SJSA1 (cell line): ENCODE results near the gene PRDM15. TPM values are rescaled to one million over a fixed set of nuclear protein-coding genes. Genes with fewer than 3 reads are reported as not detected.
A peak's percentile ranks its signal among the peaks of the same experiment; 100 is the strongest.

Experiments used
- DNase-seq, 2 experiments: peaks; one replicate each; pipeline ENCODE4 v3.0.0-alpha.2; 2015 to 2020; ENCODE audit warnings: low spot score in 2 of 2, low read depth in 1 of 2
- H3K27ac ChIP-seq: fragments of 250-450 bp; sonication (Bioruptor Pico); 2 replicates; pipeline ENCODE4 v1.5.1; 2020; ENCODE audit warnings: mild to moderate bottlenecking, moderate library complexity
- H3K27me3 ChIP-seq: fragments of 250-450 bp; sonication (Bioruptor Pico); replicated peaks from 2 replicates; pipeline ENCODE4 v1.5.1; 2020; ENCODE audit warnings: mild to moderate bottlenecking, moderate library complexity
- H3K36me3 ChIP-seq: fragments of 250-450 bp; sonication (Bioruptor Pico); 2 replicates; pipeline ENCODE4 v1.5.1; 2020; ENCODE audit warnings: mild to moderate bottlenecking
- H3K4me1 ChIP-seq: fragments of 250-450 bp; sonication (Bioruptor Pico); replicated peaks from 2 replicates; pipeline ENCODE4 v1.6.1; 2021; ENCODE audit warnings: mild to moderate bottlenecking
- H3K4me3 ChIP-seq: fragments of 250-450 bp; sonication (Bioruptor Pico); 2 replicates; pipeline ENCODE4 v1.5.1; 2020; ENCODE audit warnings: mild to moderate bottlenecking
- H3K9me3 ChIP-seq: fragments of 250-450 bp; sonication (Bioruptor Pico); replicated peaks from 2 replicates; pipeline ENCODE4 v1.5.1; 2020; ENCODE audit warnings: mild to moderate bottlenecking
- total RNA-seq: library from RNA; depleted of rRNA; stranded (reverse); fragments of >200 nt; shearing (Covaris generic); gene quantifications from 2 replicates; pipeline ENCODE4 v1.2.3, GENCODE V29; 2014; rRNA removed

PRDM15 gene, protein sequence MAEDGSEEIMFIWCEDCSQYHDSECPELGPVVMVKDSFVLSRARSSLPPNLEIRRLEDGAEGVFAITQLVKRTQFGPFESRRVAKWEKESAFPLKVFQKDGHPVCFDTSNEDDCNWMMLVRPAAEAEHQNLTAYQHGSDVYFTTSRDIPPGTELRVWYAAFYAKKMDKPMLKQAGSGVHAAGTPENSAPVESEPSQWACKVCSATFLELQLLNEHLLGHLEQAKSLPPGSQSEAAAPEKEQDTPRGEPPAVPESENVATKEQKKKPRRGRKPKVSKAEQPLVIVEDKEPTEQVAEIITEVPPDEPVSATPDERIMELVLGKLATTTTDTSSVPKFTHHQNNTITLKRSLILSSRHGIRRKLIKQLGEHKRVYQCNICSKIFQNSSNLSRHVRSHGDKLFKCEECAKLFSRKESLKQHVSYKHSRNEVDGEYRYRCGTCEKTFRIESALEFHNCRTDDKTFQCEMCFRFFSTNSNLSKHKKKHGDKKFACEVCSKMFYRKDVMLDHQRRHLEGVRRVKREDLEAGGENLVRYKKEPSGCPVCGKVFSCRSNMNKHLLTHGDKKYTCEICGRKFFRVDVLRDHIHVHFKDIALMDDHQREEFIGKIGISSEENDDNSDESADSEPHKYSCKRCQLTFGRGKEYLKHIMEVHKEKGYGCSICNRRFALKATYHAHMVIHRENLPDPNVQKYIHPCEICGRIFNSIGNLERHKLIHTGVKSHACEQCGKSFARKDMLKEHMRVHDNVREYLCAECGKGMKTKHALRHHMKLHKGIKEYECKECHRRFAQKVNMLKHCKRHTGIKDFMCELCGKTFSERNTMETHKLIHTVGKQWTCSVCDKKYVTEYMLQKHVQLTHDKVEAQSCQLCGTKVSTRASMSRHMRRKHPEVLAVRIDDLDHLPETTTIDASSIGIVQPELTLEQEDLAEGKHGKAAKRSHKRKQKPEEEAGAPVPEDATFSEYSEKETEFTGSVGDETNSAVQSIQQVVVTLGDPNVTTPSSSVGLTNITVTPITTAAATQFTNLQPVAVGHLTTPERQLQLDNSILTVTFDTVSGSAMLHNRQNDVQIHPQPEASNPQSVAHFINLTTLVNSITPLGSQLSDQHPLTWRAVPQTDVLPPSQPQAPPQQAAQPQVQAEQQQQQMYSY
- total RNA-seq = 2.2 and 5.1 TPM in 2 replicates

DNA sequence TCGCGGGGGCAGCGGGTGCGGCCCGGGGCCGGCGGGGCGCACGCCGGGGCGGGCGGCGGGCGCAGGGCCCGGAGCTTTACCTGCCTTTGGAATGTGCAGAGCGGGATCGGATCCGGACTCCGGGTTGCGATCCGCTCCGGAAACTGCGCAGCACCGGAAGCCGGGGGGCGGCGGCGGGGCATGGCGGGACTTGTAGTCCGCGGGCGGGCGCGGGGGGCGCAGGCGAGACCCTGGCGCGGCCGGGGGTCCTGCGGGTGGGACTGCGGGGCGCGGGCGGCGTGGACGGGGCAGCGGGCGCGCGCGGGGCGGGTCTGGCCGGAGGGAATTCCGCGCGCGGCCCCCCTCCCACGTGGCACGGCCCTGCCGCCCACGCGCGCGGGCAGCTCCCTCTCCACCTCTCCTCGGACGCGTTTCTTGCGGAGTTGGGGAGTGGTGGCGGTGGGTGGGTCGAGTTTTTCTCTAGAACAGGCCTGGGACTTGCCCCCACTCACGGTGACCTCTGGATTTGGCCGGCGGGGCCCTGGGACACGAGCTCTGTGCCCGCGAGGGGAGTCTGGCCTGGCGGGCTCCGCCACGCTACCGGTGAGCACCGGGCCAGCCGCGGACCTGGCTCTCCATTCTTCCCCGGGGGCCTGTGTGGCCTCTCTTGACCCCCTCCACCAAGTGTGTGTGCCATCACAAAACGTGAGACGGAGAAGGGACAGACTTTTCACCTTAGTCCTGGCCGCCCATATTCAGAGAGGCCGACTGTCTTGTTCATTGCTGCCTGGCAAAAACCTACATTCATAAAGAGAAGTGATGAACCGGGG, at the start of gene PRDM15:
TSS of gene PRDM15 (minus strand) at position 155 of the 809 bp plus-strand sequence. CDS start 18,981 bp downstream, outside the sequence.
- peaks cover 8% of the 10 kb centered on the region for H3K36me3 ChIP-seq
- DNase-seq = peak; percentile 77 to 80
- peak within 1 kb of the TSS; percentile 73 for H3K4me3 ChIP-seq
- H3K9me3 ChIP-seq = no peaks in the 10 kb centered on the region
- H3K27ac ChIP-seq = peak within 1 kb of the TSS; percentile 83
- H3K27me3 ChIP-seq = no peaks in the 10 kb centered on the region
- peaks cover 12% of the 10 kb centered on the region for H3K4me1 ChIP-seq

DNA sequence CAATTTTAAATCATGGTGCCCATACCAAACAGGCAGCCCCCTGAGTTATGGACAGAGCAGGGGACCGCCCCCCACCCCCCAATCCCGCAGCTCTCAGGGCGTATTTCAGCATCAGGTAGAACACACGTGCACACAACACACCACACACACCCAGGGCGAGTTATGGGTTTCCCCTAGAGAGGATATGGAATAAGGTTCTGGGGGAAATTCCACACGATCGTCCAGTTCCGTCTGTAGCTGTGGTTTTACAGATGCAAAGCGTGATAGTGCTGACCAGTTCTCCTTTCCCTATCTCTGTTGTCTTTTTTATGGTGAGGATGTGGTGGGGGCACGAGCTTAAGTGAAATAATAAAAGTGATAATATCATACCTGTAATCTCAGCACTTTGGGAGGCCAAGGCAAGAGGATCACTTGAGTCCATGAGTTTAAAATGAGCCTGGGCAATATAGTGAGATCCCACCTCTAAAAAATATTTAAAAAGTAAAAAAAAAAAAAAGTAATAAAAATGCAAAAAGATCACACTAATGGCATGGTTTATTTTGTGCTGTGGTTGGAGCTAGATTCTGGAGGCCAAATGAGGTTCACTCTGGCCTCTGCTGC, 49.6 kb upstream of the PRDM15 start:
- Histone ChIP-seq H3K36me3 (no peaks in the 10 kb centered on the region), H3K9me3 (no peaks in the 10 kb centered on the region), H3K27ac (no peak overlapping the region), H3K4me3 (no peak overlapping the region), H3K4me1 (peaks cover 35% of the 10 kb centered on the region), H3K27me3 (no peaks in the 10 kb centered on the region)
- no peak for DNase-seq

DNA sequence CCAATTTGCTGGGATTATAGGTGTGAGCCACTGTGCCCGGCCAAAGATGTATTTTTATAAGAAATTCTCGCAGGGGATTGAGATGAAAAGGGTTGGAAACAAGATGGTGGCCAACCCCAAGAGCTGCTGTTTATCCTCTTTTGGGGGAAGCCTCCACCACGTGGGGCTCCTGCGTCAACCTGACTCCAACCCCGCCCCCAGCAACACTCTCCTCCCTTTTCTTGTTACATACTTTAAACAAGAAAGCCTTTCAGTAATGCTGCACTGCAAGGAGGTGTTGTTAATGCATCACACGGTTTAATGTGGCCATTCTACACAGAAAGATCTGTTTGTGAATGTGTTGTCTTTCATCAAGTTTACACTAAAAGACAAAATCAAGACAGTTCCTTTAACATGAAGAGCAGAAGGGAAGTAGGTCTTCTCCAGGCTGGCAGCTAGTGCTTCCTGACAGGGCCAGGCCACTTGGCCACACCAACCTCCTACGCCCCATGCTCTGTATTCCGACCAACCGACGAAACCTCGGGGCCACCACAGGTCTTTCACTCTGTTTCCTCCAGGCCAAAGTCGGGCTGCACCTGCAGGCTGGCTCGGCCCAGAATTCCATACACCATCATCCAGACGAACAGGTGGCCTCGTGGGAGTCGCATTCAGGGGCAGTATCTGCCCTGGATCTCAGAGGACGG, 48.7 kb upstream of the PRDM15 start:
- peaks cover 27% of the 10 kb centered on the region for H3K4me1 ChIP-seq
- H3K9me3 ChIP-seq = no peaks in the 10 kb centered on the region
- no peak overlapping the region for H3K4me3 ChIP-seq
- no peak for DNase-seq
- H3K27ac ChIP-seq = no peak overlapping the region
- no peaks in the 10 kb centered on the region for H3K36me3 ChIP-seq
- H3K27me3 ChIP-seq = no peaks in the 10 kb centered on the region

DNA sequence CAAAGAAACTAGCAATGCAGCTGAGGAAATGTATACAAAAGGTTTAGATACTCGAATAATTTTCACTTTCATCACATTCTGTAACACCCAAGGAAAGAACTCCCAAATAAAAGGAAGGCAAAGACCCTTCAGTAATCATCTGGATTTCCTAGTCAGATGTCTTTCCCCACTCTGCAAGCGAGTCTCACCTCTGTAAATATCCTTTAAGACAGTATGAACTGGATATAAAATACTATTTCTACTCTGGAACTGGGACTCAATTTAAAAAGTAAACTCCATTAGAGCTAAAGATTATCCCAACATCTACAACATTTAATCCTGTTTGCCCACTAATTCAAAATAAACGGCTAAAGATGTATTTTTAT, 47.6 kb upstream of the PRDM15 start:
- Histone ChIP-seq H3K27me3 (no peaks in the 10 kb centered on the region), H3K4me3 (peak overlapping the region; percentile 34), H3K36me3 (no peaks in the 10 kb centered on the region), H3K27ac (peak overlapping the region; percentile 76), H3K4me1 (peaks cover 16% of the 10 kb centered on the region), H3K9me3 (no peaks in the 10 kb centered on the region)
- DNase-seq = no peak

DNA sequence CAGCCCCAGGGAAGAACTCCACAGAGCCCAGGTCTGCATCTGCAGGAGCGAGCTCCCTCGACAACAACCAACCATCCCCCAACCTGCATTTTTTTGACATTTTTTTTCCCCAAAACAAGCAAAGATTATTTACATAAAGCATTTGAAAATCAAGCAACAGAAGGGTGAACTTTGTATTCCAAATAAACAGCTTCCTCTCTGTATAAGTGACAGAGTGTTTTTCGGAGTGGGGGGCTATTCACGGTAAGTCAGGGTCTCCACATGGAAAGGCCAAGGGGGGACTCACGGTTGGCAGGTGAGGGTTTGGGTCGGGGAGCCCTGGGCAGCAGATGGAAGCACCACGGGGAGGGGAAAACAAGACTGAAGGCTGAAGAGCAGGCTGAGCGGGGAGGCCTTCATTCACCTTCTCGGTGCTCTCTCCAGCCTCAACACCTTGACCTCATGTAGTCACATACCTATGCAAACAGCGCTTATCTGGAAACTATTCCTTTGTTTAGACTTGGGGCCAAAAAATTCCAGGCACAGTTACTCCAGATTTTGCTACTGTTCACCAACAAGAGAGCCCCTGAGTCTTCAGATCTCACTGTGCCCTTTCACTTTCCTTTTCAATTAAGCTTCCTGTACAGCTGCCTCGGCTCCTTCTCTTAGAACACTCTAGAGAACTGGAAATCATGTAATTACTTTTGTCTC, 47.1 kb upstream of the PRDM15 start:
- H3K27me3 ChIP-seq = no peaks in the 10 kb centered on the region
- peak overlapping the region; percentile 76 for H3K27ac ChIP-seq
- H3K4me3 ChIP-seq = peak overlapping the region; percentile 34
- H3K9me3 ChIP-seq = no peaks in the 10 kb centered on the region
- peak in 1 of 2 experiments; percentile 78 for DNase-seq
- H3K36me3 ChIP-seq = no peaks in the 10 kb centered on the region
- peaks cover 16% of the 10 kb centered on the region for H3K4me1 ChIP-seq

DNA sequence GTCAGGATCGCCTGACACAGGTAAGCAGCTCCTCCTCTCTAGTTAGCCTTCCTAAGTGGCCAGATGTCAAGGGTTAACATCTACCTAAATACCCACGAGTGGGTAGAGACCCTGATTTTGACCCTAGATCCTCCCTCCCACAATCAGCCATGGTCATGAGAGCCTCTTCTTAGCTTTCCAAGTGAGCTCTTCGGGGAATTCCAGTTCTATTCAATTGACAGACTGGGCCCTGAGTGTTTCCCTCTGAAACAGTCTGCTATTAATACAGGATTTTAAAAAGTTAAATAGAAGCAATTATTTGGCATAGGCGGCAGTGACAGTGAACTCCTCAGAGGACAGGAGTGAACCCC, 46.6 kb upstream of the PRDM15 start:
- DNase-seq = peak in 1 of 2 experiments; percentile 7
- Histone ChIP-seq H3K4me1 (peaks cover 16% of the 10 kb centered on the region), H3K27ac (no peak overlapping the region; the same call in 1 of the 2 replicates), H3K9me3 (no peaks in the 10 kb centered on the region), H3K4me3 (no peak overlapping the region), H3K27me3 (no peaks in the 10 kb centered on the region), H3K36me3 (peaks cover under 1% of the 10 kb centered on the region; the same call in 1 of the 2 replicates)

DNA sequence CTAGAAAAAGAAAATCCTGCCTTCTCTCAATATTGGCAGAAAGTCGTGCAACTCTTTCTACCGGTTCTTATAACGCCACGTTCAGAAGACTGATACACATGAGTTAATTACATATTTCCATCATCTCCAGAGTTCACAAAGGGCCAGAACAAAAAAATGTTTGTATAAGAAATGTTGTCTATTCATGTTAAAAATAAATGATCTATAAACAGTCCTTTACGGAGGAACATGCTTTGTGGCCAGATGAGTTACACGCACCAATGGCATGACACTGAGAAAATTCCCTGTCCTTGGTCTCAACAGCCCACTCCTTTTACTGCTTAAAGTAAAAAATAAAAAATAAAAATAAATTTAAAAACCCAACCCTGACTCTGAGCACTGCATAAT, 45.2 kb upstream of the PRDM15 start:
- no peak overlapping the region for H3K4me3 ChIP-seq
- H3K9me3 ChIP-seq = no peaks in the 10 kb centered on the region
- H3K27ac ChIP-seq = no peak overlapping the region
- H3K27me3 ChIP-seq = no peaks in the 10 kb centered on the region
- peaks cover 16% of the 10 kb centered on the region for H3K4me1 ChIP-seq
- DNase-seq = no peak
- H3K36me3 ChIP-seq = peaks cover 4% of the 10 kb centered on the region; the same call in 1 of the 2 replicates

DNA sequence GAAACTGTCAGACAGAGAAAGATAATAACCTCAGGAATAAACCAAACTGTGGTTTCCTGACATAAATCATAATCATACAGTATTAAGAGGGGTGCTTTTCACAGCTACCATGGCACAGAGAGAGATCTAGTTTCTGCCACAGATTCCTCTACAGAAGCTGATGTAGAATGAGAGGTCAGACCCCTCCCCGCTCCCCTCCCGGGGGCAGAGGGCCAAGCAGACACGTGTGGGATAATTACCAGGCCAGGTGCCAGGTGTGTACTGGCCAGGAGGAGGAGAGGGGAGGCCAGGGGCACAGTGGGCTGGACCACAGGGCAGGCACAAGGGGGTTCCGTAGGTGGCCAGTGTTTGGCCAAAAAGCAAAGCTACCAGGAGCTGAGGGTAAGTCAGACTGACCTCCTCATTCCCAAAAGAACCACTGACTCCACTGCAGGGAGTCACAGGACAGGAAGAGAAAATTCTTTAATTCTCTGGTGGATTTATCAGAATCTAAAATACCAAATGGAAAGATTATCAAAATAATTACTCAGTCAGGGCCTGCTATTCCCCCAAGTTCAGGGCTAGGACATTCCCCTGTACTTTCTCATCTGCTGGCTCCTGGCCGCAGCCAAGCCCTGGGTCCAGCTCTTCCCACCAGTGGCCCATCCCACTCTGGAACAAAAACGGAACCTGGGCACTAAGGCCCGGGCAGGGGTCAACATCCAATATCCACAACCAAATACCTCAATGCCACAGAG, 44.7 kb upstream of the PRDM15 start:
- H3K27me3 ChIP-seq = no peaks in the 10 kb centered on the region
- no peak overlapping the region for H3K27ac ChIP-seq
- no peak for DNase-seq
- no peaks in the 10 kb centered on the region for H3K9me3 ChIP-seq
- peaks cover 4% of the 10 kb centered on the region; the same call in 1 of the 2 replicates for H3K36me3 ChIP-seq
- no peak overlapping the region for H3K4me3 ChIP-seq
- peaks cover 16% of the 10 kb centered on the region for H3K4me1 ChIP-seq

DNA sequence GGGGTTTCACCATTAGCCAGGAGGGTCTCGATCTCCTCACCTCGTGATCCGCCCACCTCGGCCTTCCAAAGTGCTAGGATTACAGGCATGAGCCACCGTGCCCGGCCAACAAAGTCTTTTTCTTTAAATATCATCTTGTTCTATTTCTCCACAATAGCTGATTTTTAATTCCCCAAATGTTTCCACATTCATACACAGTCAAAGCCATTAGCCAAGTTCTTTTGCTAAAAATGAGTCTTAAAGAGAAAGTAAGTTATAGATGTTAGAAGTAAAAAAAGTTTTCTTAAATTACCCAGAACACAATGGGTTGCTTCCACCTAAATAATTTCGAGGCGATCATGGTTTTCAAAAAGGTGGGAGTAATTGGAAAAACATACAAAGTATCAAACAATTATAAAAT, 44.0 kb upstream of the PRDM15 start:
- H3K4me1 ChIP-seq = peaks cover 16% of the 10 kb centered on the region
- no peak overlapping the region for H3K27ac ChIP-seq
- no peak for DNase-seq
- no peaks in the 10 kb centered on the region for H3K9me3 ChIP-seq
- peaks cover 4% of the 10 kb centered on the region for H3K36me3 ChIP-seq
- no peaks in the 10 kb centered on the region for H3K27me3 ChIP-seq
- no peak overlapping the region for H3K4me3 ChIP-seq

DNA sequence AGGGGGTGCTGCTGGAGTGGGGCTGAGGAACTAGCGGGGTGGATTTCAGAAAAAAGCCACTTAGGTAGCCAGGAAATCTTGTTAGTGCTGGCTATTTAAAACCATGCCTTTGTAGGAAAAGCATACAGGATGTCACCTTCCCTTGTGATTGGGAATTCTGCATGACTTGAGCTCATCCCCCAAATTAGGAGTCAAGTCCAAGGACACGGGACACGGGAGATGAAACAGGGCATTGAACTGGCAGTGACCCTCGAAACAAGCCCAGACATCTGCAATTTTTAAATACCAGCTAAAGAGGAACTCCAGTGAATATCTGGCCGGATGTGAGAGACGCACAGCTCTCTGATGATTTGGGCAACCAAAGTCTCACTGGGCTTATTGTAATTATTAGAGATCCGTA, 41.9 kb upstream of the PRDM15 start:
- DNase-seq = no peak
- H3K9me3 ChIP-seq = no peaks in the 10 kb centered on the region
- H3K27ac ChIP-seq = no peak overlapping the region
- H3K4me3 ChIP-seq = no peak overlapping the region
- H3K36me3 ChIP-seq = peaks cover 23% of the 10 kb centered on the region
- H3K27me3 ChIP-seq = no peaks in the 10 kb centered on the region
- peaks cover 6% of the 10 kb centered on the region for H3K4me1 ChIP-seq

DNA sequence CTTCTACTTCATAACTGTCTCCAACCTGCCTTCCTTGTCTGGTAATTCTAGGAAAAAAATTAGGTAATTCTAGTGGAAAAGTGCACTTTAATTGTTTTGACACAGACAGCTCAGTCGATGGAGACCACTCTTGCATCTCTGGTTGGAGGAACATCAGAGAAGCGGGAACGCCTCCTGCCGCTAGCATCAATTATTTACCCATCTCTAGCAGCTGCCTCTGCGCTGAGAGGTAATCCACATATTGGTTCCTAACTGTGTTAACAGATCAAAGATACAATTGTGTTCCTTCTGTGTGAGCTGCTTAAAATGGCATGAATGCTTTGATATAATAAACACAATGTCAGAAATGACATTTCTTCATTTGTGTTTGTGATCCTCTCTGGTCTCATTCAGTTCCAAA, 41.3 kb upstream of the PRDM15 start:
- H3K4me1 ChIP-seq = peaks cover under 1% of the 10 kb centered on the region; the same call in 1 of the 2 replicates
- peaks cover 28% of the 10 kb centered on the region for H3K36me3 ChIP-seq
- H3K9me3 ChIP-seq = no peaks in the 10 kb centered on the region
- no peak overlapping the region for H3K4me3 ChIP-seq
- H3K27ac ChIP-seq = no peak overlapping the region
- H3K27me3 ChIP-seq = no peaks in the 10 kb centered on the region
- DNase-seq = no peak
